ENCODE data around the gene OTOS.
A peak's percentile ranks its signal among the peaks of the same experiment; 100 is the strongest.

OTOS gene

GRCh38 chr2:240149943-240150784, 9.7 kb upstream of the OTOS start:
- DNase-seq = no peak

- no peak for DNase-seq
Observed at GRCh38 chr2:240147911-240148587, 7.6 kb upstream of the OTOS start.

GRCh38 chr2:240147382-240147781, 6.9 kb upstream of the OTOS start:
- DNase-seq = no peak

- no peak for DNase-seq
Observed at GRCh38 chr2:240146627-240147278, 6.3 kb upstream of the OTOS start.

GRCh38 chr2:240146141-240146561, 5.7 kb upstream of the OTOS start:
- no peak for DNase-seq

GRCh38 chr2:240145461-240145860, 5.0 kb upstream of the OTOS start:
- no peak for DNase-seq

GRCh38 chr2:240144649-240145261, 4.3 kb upstream of the OTOS start:
- no peak for DNase-seq

- no peak for DNase-seq
Observed at GRCh38 chr2:240143801-240144648, 3.6 kb upstream of the OTOS start.

- DNase-seq = no peak
Observed at GRCh38 chr2:240143276-240143675, 2.8 kb upstream of the OTOS start.

- no peak for DNase-seq
Observed at GRCh38 chr2:240142859-240143258, 2.4 kb upstream of the OTOS start.

- DNase-seq = no peak
Observed at GRCh38 chr2:240142256-240142775, 1.9 kb upstream of the OTOS start.

- no peak for DNase-seq
Observed at GRCh38 chr2:240141736-240142135, 1.3 kb upstream of the OTOS start.

- no peak for DNase-seq
Observed at GRCh38 chr2:240140920-240141319, 462 bp upstream of the OTOS start.

- DNase-seq = no peak
Observed at GRCh38 chr2:240139666-240140393, 628 bp downstream of the OTOS start.

GRCh38 chr2:240139011-240139441, 1.4 kb downstream of the OTOS start:
- no peak for DNase-seq

- DNase-seq = no peak
Observed at GRCh38 chr2:240138254-240138984, 2.0 kb downstream of the OTOS start.

- no peak for DNase-seq
Observed at GRCh38 chr2:240137596-240138253, 2.7 kb downstream of the OTOS start.

- DNase-seq = no peak
Observed at GRCh38 chr2:240136671-240137292, 3.7 kb downstream of the OTOS start.

- peak; percentile 11 for DNase-seq
Observed at GRCh38 chr2:240136013-240136670, 4.3 kb downstream of the OTOS start, which contains the start of gene COPS9. Gene COPS9 (minus strand): TSS chr2:240136305. CDS start chr2:240136284, 21 bp downstream.

All from NCI-H2081 treated with DMSO at 0.1 percent for 48 hours (cell line).